Measurements from ENCODE around the gene EDAR.

The EDAR gene

DNA sequence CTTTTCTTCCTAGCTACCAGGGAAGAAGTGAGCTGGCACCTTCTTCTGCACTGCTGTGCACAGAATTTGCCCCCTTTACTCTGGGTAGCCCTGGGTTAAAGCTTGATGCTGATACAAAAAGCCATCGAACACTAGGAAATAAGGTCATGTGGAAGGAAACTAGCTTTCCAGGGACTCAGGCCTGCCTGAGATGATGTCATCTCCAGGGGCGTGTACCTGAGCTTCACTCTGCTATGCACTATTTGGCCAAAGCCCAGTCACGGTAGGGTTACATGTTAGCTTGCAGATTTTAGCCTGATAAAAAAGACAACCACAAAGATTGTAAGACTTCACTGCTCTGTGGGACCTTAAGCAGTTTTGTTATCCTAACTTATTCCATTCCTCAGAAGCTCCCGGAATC, 20.4 kb downstream of the EDAR start:
- Histone ChIP-seq H3K36me3 (ENCODE audit: insufficient read depth, low read length) (no peaks in the 10 kb centered on the region), H3K9me3 (ENCODE audit: low read depth, low read length) (no peaks in the 10 kb centered on the region), H3K27ac (no peak overlapping the region), H3K4me3 (no peak overlapping the region), H3K9ac (ENCODE audit: insufficient read length) (no peak overlapping the region)
- no peak for DNase-seq (ENCODE audit: low read depth, low spot score)
- no peak for TF ChIP-seq FOXP2 (optimal IDR thresholded peaks at IDR 0.05; ENCODE audit: control extremely low read depth, extremely low read length, insufficient read depth)
- no peak for TF ChIP-seq POLR2AphosphoS5 (IDR thresholded peaks at IDR 0.05; ENCODE audit: borderline replicate concordance, low read depth, low read length)
- no peak for TF ChIP-seq EZH2 (IDR thresholded peaks at IDR 0.05)

DNA sequence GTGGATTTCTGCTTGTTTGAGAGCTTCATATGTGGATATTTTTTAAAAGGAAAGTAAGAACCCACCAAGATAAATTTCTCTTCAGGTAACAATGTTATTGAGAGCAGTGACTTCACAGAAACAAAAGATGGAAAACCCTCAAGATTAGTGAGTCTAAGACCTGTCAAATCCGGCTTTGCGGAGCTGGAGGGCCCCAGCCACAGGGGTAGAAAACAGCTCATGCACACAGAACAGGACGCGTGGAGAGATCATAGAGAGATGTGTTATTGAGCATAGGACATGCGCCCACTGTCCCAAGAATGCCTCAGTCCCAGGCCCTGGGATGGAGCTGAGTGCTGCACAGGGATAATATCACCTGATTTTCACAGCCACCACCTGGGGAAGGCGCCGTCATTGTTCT, 21.3 kb downstream of the EDAR start:
- H3K4me3 ChIP-seq: no peak overlapping the region
- H3K36me3 ChIP-seq (ENCODE audit: insufficient read depth, low read length): no peaks in the 10 kb centered on the region
- no peak overlapping the region for H3K9ac ChIP-seq (ENCODE audit: insufficient read length)
- H3K27ac ChIP-seq: no peak overlapping the region
- H3K9me3 ChIP-seq (ENCODE audit: low read depth, low read length): no peaks in the 10 kb centered on the region
- TF ChIP-seq FOXP2 (optimal IDR thresholded peaks at IDR 0.05; ENCODE audit: control extremely low read depth, extremely low read length, insufficient read depth): no peak
- TF ChIP-seq EZH2 (IDR thresholded peaks at IDR 0.05): no peak
- no peak for TF ChIP-seq POLR2AphosphoS5 (IDR thresholded peaks at IDR 0.05; ENCODE audit: borderline replicate concordance, low read depth, low read length)
- no peak for DNase-seq (ENCODE audit: low read depth, low spot score)

DNA sequence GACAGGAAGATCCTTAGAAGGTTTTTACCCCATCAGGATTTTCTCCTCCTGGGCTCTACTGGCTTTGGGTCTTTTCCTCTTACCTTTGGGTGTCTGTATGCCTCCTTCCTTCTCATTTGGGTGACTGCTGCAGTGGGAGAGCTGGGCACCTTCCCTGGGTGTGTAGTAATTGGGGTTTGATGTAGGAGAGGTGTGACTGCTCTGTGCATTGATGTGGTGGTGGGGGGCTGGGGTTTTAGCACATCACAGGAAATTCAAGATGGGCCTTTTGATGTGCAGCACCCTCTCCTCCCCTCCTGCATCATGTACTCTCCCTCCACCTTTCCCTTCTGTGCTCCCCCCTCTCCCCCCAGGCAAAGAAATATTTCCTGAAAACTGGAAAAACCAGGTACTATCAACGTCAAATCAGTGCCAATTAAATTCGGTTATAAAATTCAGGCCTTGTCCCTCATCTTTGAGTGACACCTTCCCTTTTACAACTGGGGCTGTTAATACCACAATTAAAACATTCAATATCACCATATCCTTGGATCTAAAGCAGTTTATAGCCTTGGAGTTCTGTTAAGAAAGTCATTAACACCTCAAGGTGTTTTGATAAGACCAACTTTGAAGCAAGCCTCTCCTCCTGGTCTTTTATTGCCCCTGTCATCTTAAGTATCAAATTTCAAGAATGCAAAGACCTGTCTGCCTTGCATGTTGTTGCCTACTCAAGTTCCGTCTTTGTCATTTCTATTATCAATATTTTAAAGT, 23.3 kb downstream of the EDAR start:
- H3K27ac ChIP-seq: no peak overlapping the region

DNA sequence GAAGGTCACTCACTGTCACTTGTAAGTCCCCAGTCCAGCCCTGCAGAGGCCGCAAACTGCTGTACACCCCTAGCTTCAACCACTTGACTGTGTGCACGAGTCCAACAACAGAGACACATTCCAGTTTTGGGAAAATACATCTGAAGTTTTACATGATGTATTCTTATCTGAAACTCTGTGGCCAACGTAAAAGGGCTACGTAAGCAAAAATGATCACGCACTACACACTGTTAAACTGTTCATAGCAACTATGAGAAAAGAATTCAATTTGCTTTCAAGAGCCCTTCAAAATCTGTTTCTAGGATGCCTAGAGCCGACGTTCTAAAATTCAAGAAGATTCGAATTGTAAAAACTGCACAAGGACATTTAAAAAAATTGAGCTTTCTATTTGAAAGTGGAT, 26.0 kb downstream of the EDAR start:
- Histone ChIP-seq H3K9me3 (ENCODE audit: low read depth, low read length) (no peaks in the 10 kb centered on the region), H3K36me3 (ENCODE audit: insufficient read depth, low read length) (no peaks in the 10 kb centered on the region), H3K9ac (ENCODE audit: insufficient read length) (no peak overlapping the region), H3K27ac (no peak overlapping the region), H3K4me3 (no peak overlapping the region)
- no peak for TF ChIP-seq FOXP2 (optimal IDR thresholded peaks at IDR 0.05; ENCODE audit: control extremely low read depth, extremely low read length, insufficient read depth)
- TF ChIP-seq EZH2 (IDR thresholded peaks at IDR 0.05): no peak
- TF ChIP-seq POLR2AphosphoS5 (IDR thresholded peaks at IDR 0.05; ENCODE audit: borderline replicate concordance, low read depth, low read length): no peak
- DNase-seq (ENCODE audit: low read depth, low spot score): no peak

More for the DNA sequence above, 23.3 kb downstream of the EDAR start:
- Histone ChIP-seq H3K9ac (ENCODE audit: insufficient read length) (no peak overlapping the region), H3K9me3 (ENCODE audit: low read depth, low read length) (no peaks in the 10 kb centered on the region), H3K4me3 (no peak overlapping the region), H3K36me3 (ENCODE audit: insufficient read depth, low read length) (no peaks in the 10 kb centered on the region)
- TF ChIP-seq FOXP2 (optimal IDR thresholded peaks at IDR 0.05; ENCODE audit: control extremely low read depth, extremely low read length, insufficient read depth) (no peak), EZH2 (IDR thresholded peaks at IDR 0.05) (no peak), POLR2AphosphoS5 (IDR thresholded peaks at IDR 0.05; ENCODE audit: borderline replicate concordance, low read depth, low read length) (no peak)
- DNase-seq (ENCODE audit: low read depth, low spot score): no peak

DNA sequence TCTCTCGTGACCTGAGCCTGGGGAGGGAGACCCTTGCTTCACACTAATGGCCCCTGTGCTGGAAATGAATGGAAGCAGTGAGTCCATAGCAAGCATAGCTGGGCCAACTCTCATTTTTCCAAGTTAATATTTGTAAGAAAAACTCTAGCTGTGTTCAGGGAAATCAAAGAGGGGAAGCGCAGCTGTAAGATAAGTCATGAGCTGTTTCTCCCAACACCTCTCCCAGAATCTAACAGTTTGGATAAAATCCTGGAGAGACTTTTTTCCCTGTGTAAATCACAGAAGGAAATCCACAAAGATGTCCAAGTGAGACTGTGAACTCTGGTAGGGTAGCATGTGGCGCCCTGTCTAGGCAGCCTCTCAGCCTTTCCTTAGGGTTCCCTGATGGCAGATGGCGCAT, 27.2 kb downstream of the EDAR start:
- Histone ChIP-seq H3K27ac (no peak overlapping the region), H3K9ac (ENCODE audit: insufficient read length) (no peak overlapping the region), H3K4me3 (no peak overlapping the region), H3K36me3 (ENCODE audit: insufficient read depth, low read length) (no peaks in the 10 kb centered on the region), H3K9me3 (ENCODE audit: low read depth, low read length) (no peaks in the 10 kb centered on the region)
- TF ChIP-seq POLR2AphosphoS5 (IDR thresholded peaks at IDR 0.05; ENCODE audit: borderline replicate concordance, low read depth, low read length): no peak
- TF ChIP-seq FOXP2 (optimal IDR thresholded peaks at IDR 0.05; ENCODE audit: control extremely low read depth, extremely low read length, insufficient read depth): no peak
- no peak for TF ChIP-seq EZH2 (IDR thresholded peaks at IDR 0.05)
- no peak for DNase-seq (ENCODE audit: low read depth, low spot score)

DNA sequence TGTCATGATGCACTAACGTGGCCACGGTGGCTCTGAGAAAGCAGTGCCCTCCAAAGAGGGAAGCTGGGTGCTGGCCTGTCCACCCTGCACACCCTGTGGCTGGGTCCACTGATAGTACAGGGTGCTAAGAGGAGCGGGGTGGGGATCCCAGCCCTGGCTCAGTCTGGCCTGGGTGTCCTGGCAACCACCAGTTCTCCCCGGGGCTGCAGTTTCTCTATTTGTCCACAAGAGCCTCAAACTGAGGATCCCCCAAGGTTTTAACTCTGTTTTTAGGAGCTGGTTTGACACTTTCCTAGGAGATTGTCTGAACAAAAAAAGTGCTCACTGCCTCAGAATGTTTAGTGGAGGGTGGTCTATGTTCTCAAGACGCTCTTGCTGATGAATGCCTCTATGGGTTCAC, 29.0 kb downstream of the EDAR start:
- Histone ChIP-seq H3K9me3 (ENCODE audit: low read depth, low read length) (no peaks in the 10 kb centered on the region), H3K9ac (ENCODE audit: insufficient read length) (no peak overlapping the region), H3K4me3 (no peak overlapping the region), H3K36me3 (ENCODE audit: insufficient read depth, low read length) (no peaks in the 10 kb centered on the region), H3K27ac (no peak overlapping the region)
- DNase-seq (ENCODE audit: low read depth, low spot score): no peak
- no peak for TF ChIP-seq EZH2 (IDR thresholded peaks at IDR 0.05)
- TF ChIP-seq POLR2AphosphoS5 (IDR thresholded peaks at IDR 0.05; ENCODE audit: borderline replicate concordance, low read depth, low read length): no peak
- TF ChIP-seq FOXP2 (optimal IDR thresholded peaks at IDR 0.05; ENCODE audit: control extremely low read depth, extremely low read length, insufficient read depth): no peak

DNA sequence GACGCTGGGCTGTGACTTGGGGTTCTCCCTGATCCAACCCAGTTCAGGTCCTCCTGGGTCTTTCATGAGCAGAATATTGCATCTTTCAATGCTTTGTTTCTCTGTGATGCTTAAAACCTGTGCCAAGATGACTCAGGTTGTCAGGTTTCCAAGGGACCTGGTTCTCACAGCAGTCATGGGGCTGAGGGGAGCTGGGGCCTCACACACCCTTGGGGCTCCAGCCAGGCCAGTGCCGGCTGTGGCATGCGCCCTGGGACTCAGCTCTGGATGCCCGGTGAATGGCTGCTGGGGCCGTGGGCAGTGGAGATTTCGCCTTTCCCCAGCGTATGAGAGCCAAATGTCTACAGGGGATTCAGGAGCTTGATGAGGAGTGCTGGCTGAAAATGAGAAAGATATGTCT, 29.6 kb downstream of the EDAR start:
- no peak overlapping the region for H3K9ac ChIP-seq (ENCODE audit: insufficient read length)
- no peak for DNase-seq (ENCODE audit: low read depth, low spot score)
- H3K27ac ChIP-seq: no peak overlapping the region
- no peaks in the 10 kb centered on the region for H3K9me3 ChIP-seq (ENCODE audit: low read depth, low read length)
- H3K4me3 ChIP-seq: no peak overlapping the region
- TF ChIP-seq POLR2AphosphoS5 (IDR thresholded peaks at IDR 0.05; ENCODE audit: borderline replicate concordance, low read depth, low read length) (no peak), EZH2 (IDR thresholded peaks at IDR 0.05) (no peak), FOXP2 (optimal IDR thresholded peaks at IDR 0.05; ENCODE audit: control extremely low read depth, extremely low read length, insufficient read depth) (no peak)
- H3K36me3 ChIP-seq (ENCODE audit: insufficient read depth, low read length): no peaks in the 10 kb centered on the region

DNA sequence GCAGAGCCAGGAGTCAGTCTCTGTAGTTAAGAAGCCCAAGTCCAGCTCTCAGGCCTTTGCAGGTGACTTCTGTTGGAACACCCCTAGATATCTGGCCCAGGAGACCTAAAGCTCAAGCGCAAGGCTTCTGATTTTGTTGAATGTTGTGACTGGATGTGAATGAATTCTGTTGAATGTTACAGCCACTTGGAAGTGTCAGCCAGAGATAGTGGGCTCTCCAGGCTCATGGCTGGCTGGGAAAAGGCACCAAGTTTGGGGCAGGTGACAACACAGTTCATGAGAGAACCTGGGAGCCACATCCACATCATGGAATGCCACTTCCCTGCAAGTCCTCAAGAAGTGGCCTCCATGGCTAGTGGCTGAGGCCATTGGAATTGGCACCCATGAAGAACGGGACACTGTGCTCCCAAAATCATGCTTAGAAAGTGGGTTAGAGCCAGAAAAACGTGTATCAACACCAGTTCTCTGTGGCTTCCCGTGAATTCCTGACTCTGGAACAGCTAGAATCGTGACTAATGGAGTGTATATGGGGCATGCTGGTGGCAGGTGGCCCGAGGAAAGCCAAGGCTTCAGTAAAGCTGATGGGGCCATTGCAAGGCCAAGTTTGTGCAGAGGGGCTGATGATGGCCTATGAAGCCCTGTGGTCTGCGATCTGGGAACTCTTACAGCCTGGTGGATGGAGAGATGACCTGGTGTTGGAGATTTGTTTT, 30.2 kb downstream of the EDAR start:
- Histone ChIP-seq H3K4me3 (no peak overlapping the region), H3K9me3 (ENCODE audit: low read depth, low read length) (no peaks in the 10 kb centered on the region), H3K9ac (ENCODE audit: insufficient read length) (no peak overlapping the region), H3K27ac (no peak overlapping the region), H3K36me3 (ENCODE audit: insufficient read depth, low read length) (no peaks in the 10 kb centered on the region)
- no peak for DNase-seq (ENCODE audit: low read depth, low spot score)
- TF ChIP-seq FOXP2 (optimal IDR thresholded peaks at IDR 0.05; ENCODE audit: control extremely low read depth, extremely low read length, insufficient read depth) (no peak), POLR2AphosphoS5 (IDR thresholded peaks at IDR 0.05; ENCODE audit: borderline replicate concordance, low read depth, low read length) (no peak), EZH2 (IDR thresholded peaks at IDR 0.05) (no peak)

Data from SK-N-MC (cell line).